Measurements from ENCODE around the gene DCHS2.

DNA sequence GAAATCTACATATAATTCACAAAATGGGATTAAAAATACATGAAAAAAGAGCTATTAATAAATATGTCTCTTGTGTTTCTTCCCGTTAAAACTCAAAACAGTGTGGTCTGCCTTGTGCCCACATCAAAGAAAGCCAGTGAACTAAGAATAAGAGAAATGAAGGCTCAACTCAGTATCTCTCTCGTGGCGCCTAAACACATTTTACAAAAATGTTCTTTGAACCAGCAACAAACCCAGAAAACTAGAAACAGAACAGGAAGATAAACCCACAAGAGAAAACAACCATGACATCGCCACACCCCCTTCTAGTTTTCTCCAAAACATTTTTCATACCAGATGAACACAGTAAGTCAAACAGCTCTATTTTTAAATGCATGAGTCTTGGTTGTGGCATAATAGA is 130.1 kb downstream of the DCHS2 start:
- TF ChIP-seq, protein P1, sequence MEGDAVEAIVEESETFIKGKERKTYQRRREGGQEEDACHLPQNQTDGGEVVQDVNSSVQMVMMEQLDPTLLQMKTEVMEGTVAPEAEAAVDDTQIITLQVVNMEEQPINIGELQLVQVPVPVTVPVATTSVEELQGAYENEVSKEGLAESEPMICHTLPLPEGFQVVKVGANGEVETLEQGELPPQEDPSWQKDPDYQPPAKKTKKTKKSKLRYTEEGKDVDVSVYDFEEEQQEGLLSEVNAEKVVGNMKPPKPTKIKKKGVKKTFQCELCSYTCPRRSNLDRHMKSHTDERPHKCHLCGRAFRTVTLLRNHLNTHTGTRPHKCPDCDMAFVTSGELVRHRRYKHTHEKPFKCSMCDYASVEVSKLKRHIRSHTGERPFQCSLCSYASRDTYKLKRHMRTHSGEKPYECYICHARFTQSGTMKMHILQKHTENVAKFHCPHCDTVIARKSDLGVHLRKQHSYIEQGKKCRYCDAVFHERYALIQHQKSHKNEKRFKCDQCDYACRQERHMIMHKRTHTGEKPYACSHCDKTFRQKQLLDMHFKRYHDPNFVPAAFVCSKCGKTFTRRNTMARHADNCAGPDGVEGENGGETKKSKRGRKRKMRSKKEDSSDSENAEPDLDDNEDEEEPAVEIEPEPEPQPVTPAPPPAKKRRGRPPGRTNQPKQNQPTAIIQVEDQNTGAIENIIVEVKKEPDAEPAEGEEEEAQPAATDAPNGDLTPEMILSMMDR (IDR thresholded peaks at IDR 0.05) = no peak
- TF ChIP-seq POLR2A (IDR thresholded peaks at IDR 0.05) (no peak), EP300 (IDR thresholded peaks at IDR 0.05) (no peak)

Measured in suprapubic skin (tissue), 3 donors.